ENCODE measurements around the gene PRRX2.

DNA sequence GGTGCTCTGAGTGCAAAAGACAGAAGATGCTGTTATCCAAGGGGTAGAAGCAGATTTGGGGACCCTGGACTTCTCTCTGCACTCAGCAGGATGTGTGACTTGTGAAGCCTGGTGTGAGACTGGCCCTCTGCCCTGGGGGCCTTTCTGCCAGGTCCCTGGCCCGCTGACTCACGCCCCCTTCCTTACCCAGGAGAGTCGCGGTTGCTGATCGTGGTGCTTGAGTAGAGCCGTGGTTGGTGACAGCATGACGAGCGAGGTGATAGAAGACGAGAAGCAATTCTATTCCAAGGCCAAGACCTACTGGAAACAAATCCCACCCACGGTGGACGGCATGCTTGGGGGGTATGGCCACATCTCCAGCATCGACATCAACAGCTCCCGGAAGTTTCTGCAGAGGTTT is 33.0 kb upstream of the PRRX2 start:
- TF ChIP-seq, protein P1, sequence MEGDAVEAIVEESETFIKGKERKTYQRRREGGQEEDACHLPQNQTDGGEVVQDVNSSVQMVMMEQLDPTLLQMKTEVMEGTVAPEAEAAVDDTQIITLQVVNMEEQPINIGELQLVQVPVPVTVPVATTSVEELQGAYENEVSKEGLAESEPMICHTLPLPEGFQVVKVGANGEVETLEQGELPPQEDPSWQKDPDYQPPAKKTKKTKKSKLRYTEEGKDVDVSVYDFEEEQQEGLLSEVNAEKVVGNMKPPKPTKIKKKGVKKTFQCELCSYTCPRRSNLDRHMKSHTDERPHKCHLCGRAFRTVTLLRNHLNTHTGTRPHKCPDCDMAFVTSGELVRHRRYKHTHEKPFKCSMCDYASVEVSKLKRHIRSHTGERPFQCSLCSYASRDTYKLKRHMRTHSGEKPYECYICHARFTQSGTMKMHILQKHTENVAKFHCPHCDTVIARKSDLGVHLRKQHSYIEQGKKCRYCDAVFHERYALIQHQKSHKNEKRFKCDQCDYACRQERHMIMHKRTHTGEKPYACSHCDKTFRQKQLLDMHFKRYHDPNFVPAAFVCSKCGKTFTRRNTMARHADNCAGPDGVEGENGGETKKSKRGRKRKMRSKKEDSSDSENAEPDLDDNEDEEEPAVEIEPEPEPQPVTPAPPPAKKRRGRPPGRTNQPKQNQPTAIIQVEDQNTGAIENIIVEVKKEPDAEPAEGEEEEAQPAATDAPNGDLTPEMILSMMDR (IDR thresholded peaks at IDR 0.05) = no peak
- no peak for TF ChIP-seq POLR2AphosphoS5 (IDR thresholded peaks at IDR 0.05)
- TF ChIP-seq POLR2A (IDR thresholded peaks at IDR 0.05) = no peak

All from sigmoid colon (tissue), 4 donors.